HG03064 (cell line): ENCODE measurements around the gene COX19.

Source experiments
- ATAC-seq: cut with Tn5 transposase; IDR thresholded peaks from one replicate; pipeline ENCODE4 v1.9.1; 2021; ENCODE audit warnings: low read depth; ENCODE audit not compliant: unreplicated experiment

The COX19 gene

GRCh38 chr7:992709-993607, 17.6 kb upstream of the COX19 start:
- peak; percentile 54 for ATAC-seq

DNA sequence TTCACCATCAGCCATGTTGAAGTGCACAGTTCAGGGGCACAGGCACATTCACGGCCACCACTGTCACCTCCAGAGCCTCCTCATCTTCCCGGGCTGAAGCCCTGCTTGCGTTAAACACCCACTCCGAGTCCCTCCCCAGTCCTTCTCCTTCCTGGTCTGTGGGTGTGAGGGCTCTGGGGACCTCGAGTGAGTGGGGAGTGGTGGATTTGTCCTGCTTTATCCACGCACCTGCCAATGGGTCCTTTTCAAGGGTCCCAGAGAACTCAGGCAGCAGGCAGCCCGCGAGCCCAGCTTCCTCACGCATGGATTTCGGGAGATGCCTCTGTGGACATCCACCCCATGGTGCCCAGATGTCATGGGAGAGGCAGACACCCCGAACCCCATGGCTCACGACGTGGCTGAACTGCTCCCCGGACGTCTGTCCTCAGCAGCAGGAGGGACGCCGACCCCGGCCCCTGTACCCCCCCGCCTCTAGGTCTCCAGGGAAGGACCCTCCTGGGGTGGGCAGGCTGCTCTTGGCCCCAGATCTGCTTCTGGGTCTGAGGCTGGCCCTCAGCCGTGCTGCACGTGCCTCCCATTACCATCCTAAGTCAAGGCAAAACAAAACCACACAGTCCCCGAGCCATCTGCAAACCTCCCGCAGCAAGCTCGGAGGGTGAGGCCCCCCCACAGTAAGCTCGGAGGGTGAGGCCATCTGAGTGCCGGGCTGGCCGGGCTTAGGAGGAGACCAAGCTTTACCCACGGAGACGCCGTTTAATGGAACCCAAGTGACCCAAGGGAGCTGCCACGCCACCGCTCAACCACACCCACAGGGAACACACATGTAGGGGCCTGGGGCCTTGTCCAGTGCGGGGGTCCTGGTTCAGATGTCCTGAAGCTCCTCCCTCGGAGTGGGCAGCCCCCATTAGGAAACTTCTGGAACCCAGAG, 16.6 kb upstream of the COX19 start:
- ATAC-seq: no peak

DNA sequence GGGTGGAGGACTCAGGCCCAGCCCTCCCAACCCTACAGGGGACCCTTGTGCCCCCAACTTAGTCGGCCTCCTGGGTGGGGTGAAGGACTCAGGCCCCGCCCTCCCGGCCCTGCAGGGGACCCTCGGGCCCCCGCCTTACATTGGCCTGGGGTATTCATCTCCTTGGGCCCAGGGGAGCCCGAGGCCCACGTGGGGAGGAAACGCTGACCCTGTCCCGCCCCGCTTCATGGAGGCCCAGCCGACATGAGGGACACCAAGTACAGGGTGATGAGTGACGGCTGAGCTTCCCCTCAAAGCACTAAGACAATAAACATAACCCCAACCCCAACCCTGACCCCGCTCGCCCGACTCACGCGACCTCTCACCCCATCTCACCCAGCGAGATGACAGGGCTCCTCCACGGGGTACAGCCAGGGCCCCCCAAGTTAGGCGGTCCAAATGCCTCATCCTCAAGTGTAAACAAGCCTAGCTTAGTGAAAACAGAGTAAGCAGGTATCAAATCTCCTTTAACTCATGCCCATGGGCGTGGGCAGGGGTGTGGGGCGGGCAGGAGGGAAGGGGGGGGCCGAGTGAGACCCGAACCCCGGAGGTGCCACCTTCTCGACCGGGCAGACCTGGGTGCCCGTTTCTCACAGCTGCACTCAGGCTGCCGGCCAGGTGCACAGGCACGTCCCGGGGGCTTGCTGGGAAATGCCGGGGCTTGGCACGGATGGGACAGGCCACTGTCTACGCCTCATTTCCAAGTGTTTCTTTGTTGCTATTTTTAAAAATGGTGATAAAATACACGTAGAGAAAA, 15.8 kb upstream of the COX19 start:
- ATAC-seq: no peak

- no peak for ATAC-seq
Observed at GRCh38 chr7:990352-990932, 15.1 kb upstream of the COX19 start.

DNA sequence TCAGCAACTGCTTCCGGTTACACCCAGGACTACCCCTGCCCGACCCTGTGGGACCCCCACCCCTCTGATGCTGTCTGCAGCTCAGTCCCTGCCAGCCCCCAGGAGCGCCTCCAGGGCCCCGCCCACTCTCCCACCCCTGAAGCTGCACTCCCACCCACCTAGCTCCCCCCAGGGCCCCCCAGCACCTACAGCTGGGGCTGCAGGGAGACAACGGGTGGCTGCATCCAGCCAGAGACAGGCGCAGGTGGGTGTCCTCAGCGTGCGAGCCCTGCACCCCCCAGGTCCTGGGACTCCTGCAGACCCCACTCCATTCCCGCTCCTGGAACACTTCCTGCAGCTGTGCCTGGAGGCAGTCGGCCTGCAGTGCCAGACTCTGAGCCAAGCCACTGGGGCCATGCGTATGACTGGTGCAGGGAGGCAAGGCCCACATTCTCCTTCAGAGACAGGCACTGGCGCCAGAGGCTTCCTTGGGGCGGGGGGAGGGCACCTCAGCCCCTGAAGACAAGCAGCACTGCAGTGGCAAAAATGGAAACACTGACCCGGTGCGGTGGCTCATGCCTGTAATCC, 13.7 kb upstream of the COX19 start:
- no peak for ATAC-seq

DNA sequence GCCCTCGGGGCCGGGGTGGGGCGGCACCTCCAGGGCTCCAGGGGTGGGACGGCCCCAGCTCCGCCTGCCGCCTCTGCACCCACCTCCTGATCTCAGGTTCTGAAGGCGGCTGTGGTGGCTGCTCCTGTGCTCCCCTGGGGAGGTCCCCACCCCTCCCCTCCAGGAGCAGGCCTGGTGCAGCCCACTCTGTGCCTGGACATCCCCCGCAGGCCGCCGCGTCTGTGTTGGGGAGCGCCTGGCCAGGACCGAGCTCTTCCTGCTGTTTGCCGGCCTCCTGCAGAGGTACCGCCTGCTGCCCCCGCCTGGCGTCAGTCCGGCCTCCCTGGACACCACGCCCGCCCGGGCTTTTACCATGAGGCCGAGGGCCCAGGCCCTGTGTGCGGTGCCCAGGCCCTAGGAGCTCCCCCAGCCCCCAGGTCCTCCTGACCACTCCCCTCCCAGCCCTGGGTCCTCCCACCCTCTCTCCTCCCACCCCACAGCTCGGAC, 13.1 kb upstream of the COX19 start:
- ATAC-seq: no peak

GRCh38 chr7:987909-988308, 12.6 kb upstream of the COX19 start:
- no peak for ATAC-seq

GRCh38 chr7:986766-987751, 11.7 kb upstream of the COX19 start:
- ATAC-seq: no peak

- no peak for ATAC-seq
Observed at GRCh38 chr7:985915-986741, 10.8 kb upstream of the COX19 start.

DNA sequence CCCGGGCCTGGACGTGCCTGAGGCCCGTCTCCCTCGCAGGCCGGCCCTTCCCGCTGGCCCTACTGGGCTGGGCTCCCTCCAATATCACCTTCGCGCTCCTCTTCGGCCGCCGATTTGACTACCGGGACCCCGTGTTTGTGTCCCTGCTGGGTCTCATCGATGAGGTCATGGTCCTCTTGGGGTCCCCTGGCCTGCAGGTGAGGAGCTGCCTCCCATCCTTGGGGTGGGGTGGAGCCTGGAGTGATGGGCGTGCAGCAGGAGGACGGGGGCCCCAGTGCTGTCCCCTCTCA, 9.7 kb upstream of the COX19 start:
- no peak for ATAC-seq

DNA sequence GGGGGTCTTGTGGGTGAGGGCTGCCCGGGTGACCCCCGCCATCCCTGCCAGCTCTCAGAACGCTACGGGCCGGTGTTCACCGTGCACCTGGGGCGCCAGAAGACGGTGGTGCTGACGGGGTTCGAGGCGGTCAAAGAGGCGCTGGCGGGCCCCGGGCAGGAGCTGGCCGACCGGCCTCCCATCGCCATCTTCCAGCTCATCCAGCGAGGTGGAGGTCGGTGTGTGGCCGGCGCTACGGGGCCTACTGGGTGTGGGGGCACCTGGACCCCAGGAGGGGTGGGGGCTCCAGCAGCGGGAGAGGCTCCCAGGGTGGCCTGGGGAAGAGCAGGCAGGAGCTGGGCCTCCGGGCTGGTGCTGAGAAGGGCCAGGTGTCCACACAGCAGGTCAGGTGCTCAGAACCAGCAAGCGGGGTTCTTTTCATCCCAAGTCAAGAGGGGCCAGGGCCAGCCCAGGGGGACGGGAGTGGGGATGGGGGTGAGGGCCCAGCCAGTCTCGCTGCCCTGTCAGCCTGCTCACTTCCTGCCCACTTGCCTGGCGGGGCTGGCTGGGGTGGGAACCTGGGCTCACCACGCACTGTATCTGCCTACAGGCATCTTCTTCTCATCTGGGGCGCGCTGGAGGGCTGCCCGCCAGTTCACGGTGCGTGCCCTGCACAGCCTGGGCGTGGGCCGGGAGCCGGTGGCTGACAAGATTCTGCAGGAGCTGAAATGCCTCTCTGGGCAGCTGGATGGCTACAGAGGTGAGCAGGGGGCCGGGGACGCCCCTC, 9.2 kb upstream of the COX19 start:
- no peak for ATAC-seq

GRCh38 chr7:983616-984071, 8.3 kb upstream of the COX19 start:
- no peak for ATAC-seq

DNA sequence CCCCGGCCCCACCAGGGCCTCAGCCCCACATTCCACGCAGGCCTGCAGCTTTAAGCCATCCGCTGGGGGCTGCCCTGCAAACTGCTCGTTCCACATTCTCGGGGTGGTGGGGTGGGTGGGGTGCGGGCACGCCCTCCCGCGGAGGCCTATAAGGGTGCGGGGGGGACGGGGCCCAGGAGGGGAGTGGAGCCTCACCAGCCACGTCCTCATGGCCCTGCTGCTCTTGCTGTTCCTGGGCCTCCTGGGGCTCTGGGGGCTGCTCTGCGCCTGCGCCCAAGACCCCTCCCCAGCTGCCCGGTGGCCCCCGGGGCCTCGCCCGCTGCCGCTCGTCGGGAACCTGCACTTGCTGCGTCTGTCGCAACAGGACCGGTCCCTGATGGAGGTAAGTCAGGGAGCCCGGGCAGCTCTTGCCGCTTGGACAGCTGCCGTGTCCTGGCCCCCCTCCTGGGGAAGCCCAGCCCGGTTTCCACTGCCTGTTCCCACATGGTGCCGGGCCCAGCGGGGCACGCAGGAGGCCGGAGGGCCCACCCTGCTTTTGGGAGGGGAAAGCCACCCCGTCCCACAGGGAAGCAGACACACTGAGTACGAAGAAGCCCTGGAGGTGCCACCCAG, 7.8 kb upstream of the COX19 start, which contains the start of gene CYP2W1:
Gene CYP2W1 (plus strand): TSS at position 178 of the 612 bp plus-strand sequence. CDS start 31 bp downstream, at position 209.
- no peak for ATAC-seq

- ATAC-seq: no peak
Observed at GRCh38 chr7:982511-983003, 7.2 kb upstream of the COX19 start.

DNA sequence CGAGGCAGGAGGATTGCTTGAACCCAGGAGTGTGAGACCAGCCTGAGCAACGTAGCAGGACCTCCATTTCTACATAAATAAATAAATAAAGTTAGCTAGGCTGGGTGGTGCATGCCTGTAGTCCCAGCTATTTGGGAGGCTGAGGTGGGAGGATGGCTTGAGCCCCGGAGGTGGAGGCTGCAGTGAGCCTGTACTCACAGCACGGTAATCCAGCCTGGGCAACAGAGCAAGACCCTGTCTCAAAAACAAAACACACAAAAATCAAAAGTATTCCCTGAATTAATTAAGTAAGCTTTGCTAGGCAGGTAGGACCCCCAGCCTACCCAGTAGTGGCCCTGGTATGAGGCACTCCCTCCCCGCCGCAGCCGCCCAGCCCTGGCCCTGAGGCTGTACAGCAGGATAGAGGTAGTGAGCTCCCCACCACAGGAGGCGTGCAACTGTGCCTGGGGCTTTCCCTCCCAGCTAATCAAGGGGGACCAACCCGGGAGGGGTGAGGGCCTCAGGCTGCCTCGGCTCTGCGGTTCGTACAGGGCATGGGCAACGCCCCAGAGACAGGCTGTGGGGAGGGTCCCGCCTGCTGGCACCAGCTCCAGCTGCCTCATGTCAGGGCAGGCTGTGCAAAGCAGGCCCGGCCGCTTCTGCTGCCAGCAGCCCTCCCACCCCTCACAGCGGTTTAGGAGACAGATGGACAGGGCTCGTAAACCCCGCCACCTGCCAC, 6.6 kb upstream of the COX19 start:
- no peak for ATAC-seq
